Activated CD4-positive, alpha-beta memory T cell treated with anti-CD3 and anti-CD28 coated beads for 36 hours (primary cell): ENCODE data around the gene LCN6. TPM values are rescaled to one million over a fixed set of nuclear protein-coding genes. Genes with fewer than 3 reads are reported as not detected.

Experiments
- CTCF ChIA-PET: fragments of 350-600 bp; sonication (Branson Sonifier 250); formaldehyde crosslinking; loops from one replicate; lab custom pipeline; 2021; ENCODE audit warnings: antibody characterized with exemption, inconsistent platforms; lab: Charles Lee
- POLR2A ChIA-PET: fragments of 350-600 bp; sonication (Branson Sonifier 250); formaldehyde crosslinking; loops from one replicate; lab custom pipeline; 2021; ENCODE audit warnings: antibody characterized with exemption; lab: Charles Lee
- DNase-seq: peaks from one replicate; pipeline ENCODE4 v3.0.0-alpha.2; 2020
- H3K27ac Mint-ChIP-seq: one replicate; pipeline ENCODE4 v1.8.0; 2021; ENCODE audit warnings: mixed read lengths
- H3K27me3 Mint-ChIP-seq: one replicate; pipeline ENCODE4 v1.8.0; 2021; ENCODE audit warnings: mixed read lengths
- H3K36me3 Mint-ChIP-seq: one replicate; pipeline ENCODE4 v1.8.0; 2021; ENCODE audit warnings: mixed read lengths
- H3K4me1 Mint-ChIP-seq: one replicate; pipeline ENCODE4 v1.8.0; 2021; ENCODE audit warnings: low read depth, mixed read lengths
- H3K4me3 Mint-ChIP-seq: one replicate; pipeline ENCODE4 v1.8.0; 2021; ENCODE audit warnings: mild to moderate bottlenecking, mixed read lengths
- H3K9me3 Mint-ChIP-seq: one replicate; pipeline ENCODE4 v1.8.0; 2021; ENCODE audit warnings: mixed read lengths
- intact Hi-C: fragments of 100-400 bp; cut with micrococcal nuclease; formaldehyde crosslinking; loops from one replicate; pipeline ENCODE4 v1.15.1; 2023
- microRNA-seq: library from miRNA; unstranded; fragments of <30 nt; microRNA quantifications from one replicate; pipeline ENCODE4 v1.2.0, GENCODE V29; 2022; ENCODE audit warnings: borderline number of aligned reads, borderline microRNAs expressed, borderline replicate concordance
- total RNA-seq, 2 experiments: library from RNA; stranded (reverse); gene quantifications; one replicate each; pipeline ENCODE4 v1.2.3, GENCODE V29; 2021

Gene LCN6
- total RNA-seq, 2 experiments from 2014 or later, result not detected

- ChIA-PET CTCF (interaction anchor here (1.4 to 1.9 kb wide), 2 partner anchors 26 to 29 kb away, joined by 4 to 6 read pairs; no protein-coding TSS in a partner anchor), POLR2A (no interaction called here)
- intact Hi-C loops, result no loop called here
- Mint-ChIP-seq H3K36me3 (no peaks in the 10 kb centered on the region), H3K4me1 (peaks cover 18% of the 10 kb centered on the region), H3K4me3 (no peak overlapping the region), H3K27me3 (peaks cover 19% of the 10 kb centered on the region), H3K27ac (no peak overlapping the region), H3K9me3 (no peaks in the 10 kb centered on the region)
- no peak for DNase-seq
Observed at GRCh38 chr9:136698635-136699246, 49.6 kb downstream of the LCN6 start.

GRCh38 chr9:136697821-136698526 lies 50.4 kb downstream of the LCN6 start:
- H3K27me3 Mint-ChIP-seq, result peaks cover 23% of the 10 kb centered on the region
- POLR2A ChIA-PET, result interaction anchor here (1.1 kb wide), 1 partner anchor 12 kb away, joined by 3 read pairs; no protein-coding TSS in a partner anchor

GRCh38 chr9:136697146-136697820 lies 51.0 kb downstream of the LCN6 start:
- intact Hi-C loops, result no loop called here
- ChIA-PET CTCF (interaction anchor here (1.0 kb wide), 1 partner anchor 26 kb away, joined by 3 read pairs; no protein-coding TSS in a partner anchor), POLR2A (interaction anchor here (1.1 kb wide), 1 partner anchor 11 kb away, joined by 3 read pairs; no protein-coding TSS in a partner anchor)
- DNase-seq, result no peak
- Mint-ChIP-seq H3K4me3 (no peak overlapping the region), H3K27ac (no peak overlapping the region), H3K36me3 (no peaks in the 10 kb centered on the region), H3K27me3 (peaks cover 25% of the 10 kb centered on the region), H3K4me1 (peaks cover 18% of the 10 kb centered on the region), H3K9me3 (no peaks in the 10 kb centered on the region)

More at GRCh38 chr9:136697821-136698526, 50.4 kb downstream of the LCN6 start:
- H3K4me1 Mint-ChIP-seq, result peaks cover 18% of the 10 kb centered on the region
- no peak overlapping the region for H3K4me3 Mint-ChIP-seq
- CTCF ChIA-PET, result interaction anchor here (1.0 to 1.9 kb wide), 2 partner anchors 26 to 27 kb away, joined by 3 to 6 read pairs; no protein-coding TSS in a partner anchor
- H3K27ac Mint-ChIP-seq, result no peak overlapping the region
- no peak for DNase-seq
- H3K36me3 Mint-ChIP-seq, result no peaks in the 10 kb centered on the region
- H3K9me3 Mint-ChIP-seq, result no peaks in the 10 kb centered on the region
- intact Hi-C loops, result no loop called here

GRCh38 chr9:136696502-136696901 lies 51.8 kb downstream of the LCN6 start:
- intact Hi-C loops, result no loop called here
- Mint-ChIP-seq H3K36me3 (no peaks in the 10 kb centered on the region), H3K27ac (no peak overlapping the region), H3K4me3 (no peak overlapping the region), H3K27me3 (peaks cover 25% of the 10 kb centered on the region), H3K9me3 (no peaks in the 10 kb centered on the region), H3K4me1 (peaks cover 14% of the 10 kb centered on the region)
- ChIA-PET CTCF (no interaction called here), POLR2A (interaction anchor here (1.1 kb wide), 1 partner anchor 10 kb away, joined by 3 read pairs; no protein-coding TSS in a partner anchor)
- DNase-seq, result no peak

GRCh38 chr9:136695955-136696354 lies 52.4 kb downstream of the LCN6 start:
- Mint-ChIP-seq H3K9me3 (no peaks in the 10 kb centered on the region), H3K27me3 (peaks cover 25% of the 10 kb centered on the region), H3K27ac (no peak overlapping the region), H3K4me3 (no peak overlapping the region), H3K4me1 (peaks cover 9% of the 10 kb centered on the region), H3K36me3 (no peaks in the 10 kb centered on the region)
- no peak for DNase-seq
- ChIA-PET CTCF (interaction anchor here (0.9 to 1.2 kb wide), 2 partner anchors 23 to 208 kb away, joined by 3 read pairs; no protein-coding TSS in a partner anchor), POLR2A (no interaction called here)
- intact Hi-C loops, result no loop called here

- H3K4me1 Mint-ChIP-seq, result peaks cover 4% of the 10 kb centered on the region
- no peak overlapping the region for H3K4me3 Mint-ChIP-seq
- intact Hi-C loops, result no loop called here
- H3K36me3 Mint-ChIP-seq, result no peaks in the 10 kb centered on the region
- H3K27ac Mint-ChIP-seq, result no peak overlapping the region
- H3K27me3 Mint-ChIP-seq, result peaks cover 25% of the 10 kb centered on the region
- CTCF ChIA-PET, result interaction anchor here (0.9 to 1.2 kb wide), 2 partner anchors 23 to 207 kb away, joined by 3 read pairs; no protein-coding TSS in a partner anchor
- DNase-seq, result no peak
- POLR2A ChIA-PET, result no interaction called here
- no peaks in the 10 kb centered on the region for H3K9me3 Mint-ChIP-seq
Observed at GRCh38 chr9:136695435-136695895, 52.9 kb downstream of the LCN6 start.

GRCh38 chr9:136694872-136695247 lies 53.5 kb downstream of the LCN6 start:
- no peak overlapping the region for H3K27ac Mint-ChIP-seq
- no peak for DNase-seq
- H3K36me3 Mint-ChIP-seq, result no peaks in the 10 kb centered on the region
- peaks cover 25% of the 10 kb centered on the region for H3K27me3 Mint-ChIP-seq
- H3K4me3 Mint-ChIP-seq, result no peak overlapping the region
- H3K9me3 Mint-ChIP-seq, result no peaks in the 10 kb centered on the region
- ChIA-PET CTCF (interaction anchor here (1.2 kb wide), 1 partner anchor 22 kb away, joined by 3 read pairs; no protein-coding TSS in a partner anchor), POLR2A (no interaction called here)
- intact Hi-C loops, result no loop called here
- H3K4me1 Mint-ChIP-seq, result no peaks in the 10 kb centered on the region

- CTCF ChIA-PET, result interaction anchor here (0.8 to 1.7 kb wide), 4 partner anchors 30 to 209 kb away, joined by 3 to 7 read pairs (median 3); no protein-coding TSS in a partner anchor
- H3K27me3 Mint-ChIP-seq, result peaks cover 25% of the 10 kb centered on the region
- peak; percentile 63 for DNase-seq
- H3K27ac Mint-ChIP-seq, result no peak overlapping the region
- intact Hi-C loops, result no loop called here
- H3K9me3 Mint-ChIP-seq, result no peaks in the 10 kb centered on the region
- H3K36me3 Mint-ChIP-seq, result no peaks in the 10 kb centered on the region
- no peak overlapping the region for H3K4me3 Mint-ChIP-seq
- H3K4me1 Mint-ChIP-seq, result no peaks in the 10 kb centered on the region
- POLR2A ChIA-PET, result no interaction called here
Observed at GRCh38 chr9:136694163-136694871, 54.0 kb downstream of the LCN6 start.

Small RNA genes within 50 kb of the gene (microRNA-seq; reads per million reads assigned to microRNA genes)
- gene MIR6722, result not detected

Other genes starting within 250 kb of the LCN6 start
- 10 to 100 TPM; 67.0 to 68.3 TPM for gene NOTCH1, start 202.5 kb downstream of the LCN6 start, total RNA-seq
- gene EGFL7, start 85.6 kb downstream of the LCN6 start, total RNA-seq, result under 1 TPM; 0.90 to 0.93 TPM
- gene AGPAT2, start 61.1 kb downstream of the LCN6 start, total RNA-seq, result 10 to 100 TPM; 16.3 to 16.8 TPM
- gene DIPK1B, start 36.0 kb downstream of the LCN6 start, total RNA-seq, result not detected
- gene LCN10, start 5.6 kb downstream of the LCN6 start, total RNA-seq, result 1 to 10 TPM; 1.2 to 1.5 TPM
- gene LCN8, start 9.7 kb upstream of the LCN6 start, total RNA-seq, result not detected
- not detected for gene LCN15, start 16.0 kb upstream of the LCN6 start, total RNA-seq
- 10 to 100 TPM; 42.3 to 45.2 TPM for gene TMEM141, start 42.8 kb upstream of the LCN6 start, total RNA-seq
- under 1 TPM; 0.21 to 0.36 TPM for gene CCDC183, start 47.8 kb upstream of the LCN6 start, total RNA-seq
- 10 to 100 TPM; 83.4 to 85.3 TPM for gene RABL6, start 59.4 kb upstream of the LCN6 start, total RNA-seq
- 1 to 10 TPM; 3.8 to 4.2 TPM for gene AJM1, start 94.0 kb upstream of the LCN6 start, total RNA-seq
- 10 to 100 TPM; 92.2 to 95.5 TPM for gene PHPT1, start 100.9 kb upstream of the LCN6 start, total RNA-seq
- 10 to 100 TPM; 13.0 to 14.3 TPM for gene MAMDC4, start 103.8 kb upstream of the LCN6 start, total RNA-seq
- 100 to 1,000 TPM; 302 to 311 TPM for gene EDF1, start 117.8 kb upstream of the LCN6 start, total RNA-seq
- 10 to 100 TPM; 40.0 to 41.4 TPM for gene TRAF2, start 138.0 kb upstream of the LCN6 start, total RNA-seq
- gene FBXW5, start 196.2 kb upstream of the LCN6 start, total RNA-seq, result 10 to 100 TPM; 66.8 to 69.4 TPM
- under 1 TPM; 0.90 to 0.94 TPM for gene C8G, start 196.7 kb upstream of the LCN6 start, total RNA-seq
- gene LCN12, start 203.7 kb upstream of the LCN6 start, total RNA-seq, result 1 to 10 TPM; 1.6 to 2.1 TPM
- not detected for gene PTGDS, start 229.0 kb upstream of the LCN6 start, total RNA-seq
- gene LCNL1, start 234.5 kb upstream of the LCN6 start, total RNA-seq, result not detected
- 10 to 100 TPM; 71.0 to 71.2 TPM for gene PAXX, start 243.9 kb upstream of the LCN6 start, total RNA-seq
- under 1 TPM; 0.43 to 0.61 TPM for gene CLIC3, start 248.0 kb upstream of the LCN6 start, total RNA-seq